Stimulated activated CD4-positive, alpha-beta T cell treated with anti-CD3 and anti-CD28 coated beads, Interleukin-1b, Interleukin-23, amount 100 ng/mL, for 48 hours (primary cell): ENCODE results near the gene SPATA19.
"Not testable (repeated sequence)": the region's sequence is repeated elsewhere in the genome, so short reads cannot be mapped to it uniquely, and the experiment has no call there.

Experiments
- DNase-seq: peaks from one replicate; pipeline ENCODE4 v3.0.0-alpha.2; 2020

SPATA19 gene, protein sequence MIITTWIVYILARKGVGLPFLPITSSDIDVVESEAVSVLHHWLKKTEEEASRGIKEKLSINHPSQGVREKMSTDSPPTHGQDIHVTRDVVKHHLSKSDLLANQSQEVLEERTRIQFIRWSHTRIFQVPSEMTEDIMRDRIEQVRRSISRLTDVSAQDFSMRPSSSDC

GRCh38 chr11:133845413-133845812 lies at the start of gene SPATA19:
Gene SPATA19, minus strand, starts transcription at chr11:133845513. Its CDS starts 67 bp downstream, at chr11:133845446.
- no peak for DNase-seq

GRCh38 chr11:133895061-133895479 lies 49.8 kb upstream of the SPATA19 start:
- DNase-seq, result no peak

- no peak for DNase-seq
Measured at GRCh38 chr11:133893381-133893780, 48.1 kb upstream of the SPATA19 start.

GRCh38 chr11:133892584-133893380 lies 47.5 kb upstream of the SPATA19 start:
- no peak for DNase-seq

DNA sequence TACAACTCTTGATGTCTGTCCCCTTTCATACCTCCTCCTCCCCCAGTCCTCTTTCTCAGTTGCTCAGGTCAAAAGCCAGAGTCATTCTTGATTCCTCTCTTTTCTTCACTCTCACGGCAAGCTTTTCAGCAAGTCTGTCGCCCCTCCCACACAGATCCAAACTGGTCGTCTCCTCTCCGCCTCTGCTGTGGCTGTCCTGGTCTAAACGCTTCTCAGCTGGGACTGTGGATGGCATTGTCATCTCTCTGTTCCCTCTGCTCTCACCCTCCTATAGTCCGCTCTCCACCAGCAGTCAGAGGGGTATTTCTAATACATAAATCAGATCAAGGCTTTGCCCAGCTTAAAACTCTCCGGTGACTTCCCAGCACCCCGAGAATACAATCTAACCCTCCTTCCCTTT lies 46.8 kb upstream of the SPATA19 start:
- no peak for DNase-seq

GRCh38 chr11:133889893-133890292 lies 44.6 kb upstream of the SPATA19 start:
- DNase-seq, result no peak

- no peak for DNase-seq
Measured at GRCh38 chr11:133889188-133889587, 43.9 kb upstream of the SPATA19 start.

GRCh38 chr11:133887692-133888332 lies 42.5 kb upstream of the SPATA19 start:
- no peak for DNase-seq

GRCh38 chr11:133886029-133886428 lies 40.7 kb upstream of the SPATA19 start:
- DNase-seq, result no peak

DNA sequence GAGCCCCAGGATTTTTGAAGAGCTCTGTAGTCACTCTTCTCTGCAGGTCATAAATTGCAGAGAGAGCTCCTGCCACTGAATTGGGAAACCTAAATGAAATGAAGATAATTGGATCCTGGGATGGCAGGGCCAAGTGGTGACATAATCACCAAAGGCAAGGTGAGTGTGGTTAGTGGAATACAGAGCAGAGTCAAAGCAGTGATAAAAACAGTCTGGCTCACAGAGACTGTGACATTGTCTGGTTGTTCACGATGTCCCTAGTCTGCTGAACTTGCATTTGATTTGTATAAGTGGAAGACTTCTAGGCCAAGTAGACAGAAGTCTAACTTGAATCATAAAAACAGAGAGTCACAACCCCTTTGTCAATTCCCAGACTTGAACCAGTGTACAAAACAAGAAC lies 26.8 kb upstream of the SPATA19 start:
- no peak for DNase-seq

- DNase-seq, result no peak
Measured at GRCh38 chr11:133867456-133867855, 22.1 kb upstream of the SPATA19 start.

GRCh38 chr11:133865466-133865865 lies 20.2 kb upstream of the SPATA19 start:
- no peak for DNase-seq

DNA sequence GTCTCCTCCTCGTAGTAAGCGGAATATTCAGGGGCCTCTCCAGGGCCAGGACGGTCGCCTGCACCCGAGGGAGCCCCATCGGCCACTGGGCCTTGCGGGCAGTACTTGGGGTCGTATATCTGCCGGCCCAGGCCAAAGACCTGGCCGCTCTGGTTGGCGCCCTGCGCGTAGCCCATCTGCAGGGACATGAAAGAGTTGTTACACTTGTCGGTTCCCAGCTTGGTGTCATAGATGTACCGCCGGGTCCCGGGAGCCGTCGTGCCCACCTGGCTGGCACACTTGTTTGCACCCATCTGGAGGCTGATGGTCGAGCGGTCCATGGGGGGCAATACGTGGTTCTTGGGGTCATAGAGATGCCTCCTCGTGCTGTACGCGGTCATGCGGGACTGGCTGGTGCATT lies 19.4 kb upstream of the SPATA19 start:
- no peak for DNase-seq

- no peak for DNase-seq
Measured at GRCh38 chr11:133860151-133860550, 14.8 kb upstream of the SPATA19 start.

- DNase-seq, result not testable (repeated sequence)
Measured at GRCh38 chr11:133854330-133854960, 9.1 kb upstream of the SPATA19 start.

GRCh38 chr11:133844217-133844616 lies 1.1 kb downstream of the SPATA19 start:
- DNase-seq, result no peak

DNA sequence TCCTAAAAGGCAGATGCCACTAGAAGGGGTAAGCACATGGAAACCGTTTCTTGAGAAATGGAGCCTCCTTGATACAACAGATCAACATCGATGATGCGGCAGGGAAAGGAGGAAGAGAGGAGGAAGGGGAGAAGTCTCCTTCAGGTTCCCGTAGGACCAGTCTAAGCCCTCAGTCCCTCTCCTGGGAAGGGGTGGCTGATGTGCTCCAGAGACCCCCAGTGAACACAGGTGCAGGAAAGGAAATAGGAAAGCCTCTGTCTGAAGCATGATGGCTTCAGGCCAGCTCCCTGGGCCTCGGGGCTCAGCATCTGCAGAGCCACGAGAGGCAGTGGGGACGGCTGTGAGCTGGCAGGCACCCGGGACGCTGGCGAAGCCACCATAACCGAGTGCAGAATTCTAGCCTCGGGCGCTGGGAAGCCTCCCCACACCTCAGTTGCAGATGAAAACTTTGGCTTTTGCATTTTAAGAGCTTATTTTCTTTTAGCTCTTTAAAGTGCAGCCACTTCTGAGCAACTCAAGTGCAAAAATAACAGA lies 1.8 kb downstream of the SPATA19 start:
- no peak for DNase-seq

GRCh38 chr11:133842730-133843129 lies 2.6 kb downstream of the SPATA19 start:
- no peak for DNase-seq

GRCh38 chr11:133842053-133842452 lies 3.3 kb downstream of the SPATA19 start:
- no peak for DNase-seq

DNA sequence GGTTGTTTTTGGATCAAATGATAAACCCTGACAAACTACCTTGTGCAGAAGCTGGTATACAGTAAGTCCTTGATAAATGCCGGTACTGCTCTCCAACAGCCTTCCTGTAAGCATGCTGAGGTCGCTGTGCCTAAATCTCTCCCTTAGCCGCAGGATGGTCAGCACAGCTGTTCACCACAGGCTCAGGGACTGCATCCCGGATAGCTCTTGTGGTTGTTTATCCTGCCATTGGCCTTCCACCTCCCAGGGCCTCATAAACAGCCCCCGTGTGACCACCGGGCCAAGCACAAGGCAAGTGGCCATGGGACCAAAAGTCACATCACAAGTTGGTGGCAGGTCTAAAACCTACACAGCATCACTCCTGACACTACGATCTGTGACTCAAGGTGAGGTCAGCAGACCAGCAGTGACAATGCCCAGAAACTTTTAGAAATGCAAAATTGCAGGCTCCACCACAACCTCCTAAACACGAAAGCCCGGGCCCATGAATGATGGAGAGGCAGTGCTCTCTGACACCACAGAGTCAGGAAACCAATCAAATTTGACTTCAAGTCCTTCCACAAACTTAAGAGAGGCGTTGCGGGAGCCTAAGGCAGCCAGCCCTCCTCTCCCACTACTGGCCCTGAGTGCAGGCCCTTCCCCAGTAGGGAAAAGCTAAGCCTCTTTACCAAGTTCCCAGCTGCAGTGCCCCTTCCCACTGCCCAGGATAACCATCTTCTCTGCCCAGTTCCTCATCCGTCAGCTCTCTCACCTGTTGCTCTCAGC lies 3.9 kb downstream of the SPATA19 start:
- DNase-seq, result no peak

GRCh38 chr11:133840479-133840941 lies 4.8 kb downstream of the SPATA19 start:
- DNase-seq, result no peak
